ENCODE results near the gene CCHCR1. TPM values are rescaled to one million over a fixed set of nuclear protein-coding genes. Genes with fewer than 3 reads are reported as not detected.
A peak's percentile ranks its signal among the peaks of the same experiment; 100 is the strongest.

CCHCR1 gene
- total RNA-seq, 1 experiment from 2014 or later, result 45.5 TPM

- no peak overlapping the region for H3K23ac ChIP-seq (ENCODE audit: insufficient read length, low read depth, low read length)
- H3K4me3 Mint-ChIP-seq, result peak overlapping the region; percentile 92; a peak in 3 of 5 replicates
- no peak overlapping the region for H3K56ac ChIP-seq (ENCODE audit: insufficient read length, low read depth, low read length)
- peaks cover 2% of the 10 kb centered on the region; the same call in 1 of the 2 replicates for H3K27me3 Mint-ChIP-seq (ENCODE audit: low read depth)
- no peak overlapping the region for H3K14ac ChIP-seq (ENCODE audit: insufficient read depth, low read length)
- no peak for DNase-seq
- H2AK5ac ChIP-seq (ENCODE audit: insufficient read length, low read length), result no peak overlapping the region
- H3K27ac Mint-ChIP-seq, result no peak overlapping the region
- no peak overlapping the region for H2BK12ac ChIP-seq (ENCODE audit: insufficient read length, low read depth, low read length)
- no peak overlapping the region for H4K91ac ChIP-seq (ENCODE audit: insufficient read length, low read depth, low read length)
- H3K27ac ChIP-seq (ENCODE audit: insufficient read length, low read depth, low read length), result no peak overlapping the region
- no peak overlapping the region for H2BK5ac ChIP-seq (ENCODE audit: insufficient read length, low read length)
- H3K4me1 ChIP-seq (ENCODE audit: insufficient read depth, low read length), result peaks cover 11% of the 10 kb centered on the region; the same call in 1 of the 2 replicates
- H3K79me1 ChIP-seq (ENCODE audit: insufficient read depth, low read depth, low read length, poor library complexity, severe bottlenecking), result no peaks in the 10 kb centered on the region
- H2BK15ac ChIP-seq (ENCODE audit: low read depth, low read length), result no peak overlapping the region
- H4K20me1 ChIP-seq (ENCODE audit: control insufficient read depth, insufficient read depth, insufficient read length), result no peaks in the 10 kb centered on the region
- H3K79me2 ChIP-seq (ENCODE audit: insufficient read depth, low read length), result no peaks in the 10 kb centered on the region
- H3K4me1 Mint-ChIP-seq, result peaks cover 30 to 31% of the 10 kb centered on the region in 2 experiments
- H2BK120ac ChIP-seq (ENCODE audit: low read depth, low read length, poor library complexity, severe bottlenecking), result no peak overlapping the region
- H3K23me2 ChIP-seq (ENCODE audit: insufficient read length, low read depth, low read length, poor library complexity, severe bottlenecking), result peaks cover 14% of the 10 kb centered on the region
- H4K5ac ChIP-seq (ENCODE audit: insufficient read length, low read depth, low read length), result no peak overlapping the region
- H3T11ph ChIP-seq (ENCODE audit: low read length), result no peak overlapping the region
- peaks cover 19 to 53% (median 42%) of the 10 kb centered on the region in 3 experiments for H3K36me3 Mint-ChIP-seq (ENCODE audit: insufficient read depth in 1 of 3, low read depth in 3 of 3)
- no CpG with 5 or more reads among the region's 7 CpGs for WGBS (ENCODE audit: extremely low coverage, insufficient read length, low lambda C conversion rate)
- H3K27me3 ChIP-seq (ENCODE audit: insufficient read depth, low read length), result no peaks in the 10 kb centered on the region
- no peak overlapping the region for H3K18ac ChIP-seq (ENCODE audit: insufficient read length, low read depth, low read length)
- H3K9me3 ChIP-seq (ENCODE audit: control insufficient read depth, low read depth, low read length), result no peaks in the 10 kb centered on the region
- no peak overlapping the region for H4K8ac ChIP-seq (replicated peaks; ENCODE audit: insufficient read length, low read depth, low read length)
- H3K4ac ChIP-seq (ENCODE audit: low read depth, low read length), result no peak overlapping the region
- no peak for TF ChIP-seq CTCF (conservative IDR thresholded peaks at IDR 0.05)
- H2AFZ ChIP-seq (ENCODE audit: low read length), result no peak overlapping the region
- no peaks in the 10 kb centered on the region for H3K9me3 Mint-ChIP-seq
- H3K4me2 ChIP-seq (ENCODE audit: insufficient read depth, insufficient read length, low read length), result no peak overlapping the region
- no peak overlapping the region for H3K9ac ChIP-seq (ENCODE audit: extremely low read depth, insufficient read length, low read length)
- H2BK20ac ChIP-seq (ENCODE audit: low read depth, low read length, poor library complexity, severe bottlenecking), result no peak overlapping the region
Measured at GRCh38 chr6:31156641-31157040, 961 bp downstream of the CCHCR1 start.
